HG03095 (cell line): Measurements from ENCODE around the gene SMIM35.
"Not testable (repeated sequence)": the region's sequence is repeated elsewhere in the genome, so short reads cannot be mapped to it uniquely, and the experiment has no call there.

ENCODE experiments used
- ATAC-seq: cut with Tn5 transposase; IDR thresholded peaks from one replicate; pipeline ENCODE4 v1.9.1; 2021; ENCODE audit warnings: moderate library complexity; ENCODE audit not compliant: unreplicated experiment

Gene SMIM35

DNA sequence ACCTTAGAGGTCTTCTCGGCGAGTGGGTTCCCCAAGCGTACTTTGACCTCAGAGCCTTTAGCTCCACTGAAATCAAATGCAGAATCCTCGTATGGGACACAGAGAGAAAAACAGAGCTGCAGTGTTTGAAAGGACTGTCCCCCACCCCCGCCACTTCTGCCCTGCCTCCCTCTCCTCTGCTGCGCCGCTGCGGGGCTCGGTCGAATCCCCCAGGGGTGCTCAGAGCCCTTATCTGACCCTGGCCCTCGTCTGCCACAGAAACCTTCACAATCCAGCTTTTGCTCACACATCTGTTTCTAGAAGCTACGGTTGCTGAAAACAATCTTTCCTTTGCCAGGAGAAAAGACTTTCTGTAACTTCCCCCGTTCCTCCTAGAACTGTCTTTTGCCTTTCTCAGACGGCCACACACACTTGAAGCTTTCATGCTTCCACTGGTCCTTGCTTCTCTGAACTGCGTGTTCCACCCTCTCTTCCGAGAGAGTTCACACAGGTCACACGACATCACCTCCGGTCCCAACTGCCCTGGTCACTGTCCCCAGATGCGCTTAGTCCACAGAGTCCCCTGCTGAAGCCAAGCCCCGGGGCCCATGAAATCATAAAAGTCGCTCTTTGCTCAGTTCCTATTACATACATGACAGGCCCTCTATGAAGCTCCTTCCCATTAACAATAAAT lies 3.7 kb downstream of the SMIM35 start:
- no peak for ATAC-seq

DNA sequence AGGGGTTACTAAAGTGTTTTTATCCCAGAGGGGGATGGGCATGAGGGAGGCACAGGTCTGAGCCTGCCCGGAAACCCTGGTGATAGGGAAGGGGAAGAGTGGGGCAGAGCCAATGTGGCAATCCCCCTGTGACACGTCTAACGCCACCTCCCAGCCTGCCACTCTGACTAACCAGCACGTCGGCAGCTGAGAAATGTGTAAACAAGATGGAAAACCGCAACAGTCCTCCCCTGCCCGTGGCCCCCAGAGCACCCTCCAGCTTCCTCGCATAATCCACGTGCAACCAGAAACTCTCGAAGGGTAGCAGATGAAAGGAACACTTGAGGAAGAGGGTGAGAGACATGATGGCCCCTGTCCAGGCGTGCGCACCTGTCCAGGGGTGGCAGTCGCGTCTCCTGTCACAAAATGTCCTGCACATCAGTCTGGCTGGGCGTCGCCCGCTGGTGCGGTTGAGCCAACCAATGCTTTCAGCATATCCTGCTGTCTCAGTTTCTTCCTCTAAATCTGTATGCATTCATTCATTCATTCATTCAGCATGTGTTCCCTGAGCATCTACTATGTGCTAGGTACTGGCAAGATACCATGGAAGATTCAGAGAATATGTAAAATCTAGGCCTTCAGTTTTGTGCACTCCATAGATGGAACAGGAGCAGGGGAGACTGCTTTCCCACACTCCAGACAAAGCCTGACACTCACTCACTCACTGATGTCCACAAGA lies 5.4 kb downstream of the SMIM35 start:
- no peak for ATAC-seq

DNA sequence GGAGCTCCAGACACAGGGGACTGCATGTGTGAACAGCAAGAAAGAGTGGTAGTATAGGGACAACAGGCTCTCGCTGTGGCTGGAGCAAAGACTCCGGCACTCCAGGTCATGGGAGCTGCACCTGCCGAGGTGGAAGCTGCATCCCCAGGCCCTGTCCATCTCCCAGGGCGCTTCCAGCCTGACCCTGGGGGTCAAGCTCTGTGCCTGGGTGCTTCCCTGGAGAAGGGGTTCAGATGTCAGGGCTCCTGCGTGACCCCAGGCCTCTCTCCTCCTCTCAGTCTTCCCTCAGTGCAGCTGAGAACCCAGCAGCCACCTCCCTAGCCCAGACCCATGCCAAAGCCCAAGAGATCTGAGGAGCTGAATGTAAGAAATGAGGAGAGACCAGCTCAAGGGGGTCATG lies 6.5 kb downstream of the SMIM35 start:
- no peak for ATAC-seq

DNA sequence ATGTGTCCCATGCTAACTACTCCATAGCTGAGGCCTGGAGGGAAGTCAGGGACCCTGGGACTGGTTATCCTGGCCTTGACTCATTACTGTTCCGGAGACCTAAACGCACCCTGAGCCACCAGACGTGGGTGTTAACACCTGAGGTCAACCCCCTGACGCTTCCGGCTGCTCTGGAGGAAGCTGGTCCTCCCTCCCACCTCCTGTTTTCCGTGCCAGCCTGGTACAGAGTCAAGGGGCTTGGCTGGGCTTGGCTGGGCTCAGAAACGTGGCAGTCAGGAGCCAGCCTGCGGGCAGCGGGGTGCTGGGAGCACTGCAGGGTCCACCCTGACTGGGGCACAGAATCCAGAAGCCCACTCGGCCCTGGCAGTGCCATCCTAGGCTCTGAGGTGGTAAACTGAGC lies 7.3 kb downstream of the SMIM35 start:
- no peak for ATAC-seq

DNA sequence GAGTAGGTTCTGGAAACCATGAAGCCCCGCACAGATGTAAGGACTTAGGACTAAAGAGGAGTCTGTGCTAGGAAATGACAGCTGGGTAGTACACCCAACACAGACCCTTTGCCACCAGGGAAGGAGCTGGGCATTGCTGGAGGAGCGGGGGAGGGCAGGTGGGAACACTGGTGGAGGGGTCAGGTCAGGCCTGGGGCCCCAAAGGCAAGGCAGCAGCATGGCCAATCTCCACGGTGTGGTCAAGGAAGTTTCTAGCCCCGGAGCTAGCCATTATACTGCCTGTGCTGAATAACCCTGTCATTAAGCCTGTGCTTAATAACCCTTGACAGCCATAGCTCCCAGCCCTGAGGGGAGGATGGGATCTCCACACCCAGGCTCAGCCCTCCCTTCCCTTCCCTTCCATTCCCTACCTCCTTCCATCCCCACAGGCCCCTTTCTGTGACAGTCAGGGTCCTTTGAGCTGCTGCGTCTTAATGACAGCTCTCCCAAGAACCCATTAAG lies 7.8 kb downstream of the SMIM35 start:
- ATAC-seq: no peak

DNA sequence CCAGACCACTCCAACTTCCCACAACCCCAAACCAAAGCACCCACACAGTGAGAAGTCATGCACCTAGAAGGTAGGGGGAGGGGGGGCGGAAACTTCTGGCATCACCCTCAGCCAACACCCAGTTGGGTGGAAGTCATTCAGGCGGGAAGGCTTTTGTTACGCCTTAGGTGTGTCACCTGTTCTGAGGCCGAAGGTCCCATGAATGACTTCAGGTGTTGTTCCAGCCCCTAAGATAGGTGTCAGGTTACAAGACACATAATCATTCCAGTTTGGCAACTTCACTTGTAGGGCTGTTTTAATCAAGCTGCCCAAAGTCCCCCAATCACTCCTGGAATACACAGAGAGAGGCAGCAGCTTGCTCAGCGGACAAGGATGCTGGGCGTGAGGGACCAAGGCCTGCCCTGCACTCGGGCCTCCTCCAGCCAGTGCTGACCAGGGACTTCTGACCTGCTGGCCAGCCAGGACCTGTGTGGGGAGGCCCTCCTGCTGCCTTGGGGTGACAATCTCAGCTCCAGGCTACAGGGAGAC lies 9.9 kb downstream of the SMIM35 start, which contains the start of gene TMPRSS4:
Gene TMPRSS4 (plus strand): TSS at position 325 of the 528 bp plus-strand sequence. CDS start 225 bp downstream, outside the sequence.
- no peak for ATAC-seq

DNA sequence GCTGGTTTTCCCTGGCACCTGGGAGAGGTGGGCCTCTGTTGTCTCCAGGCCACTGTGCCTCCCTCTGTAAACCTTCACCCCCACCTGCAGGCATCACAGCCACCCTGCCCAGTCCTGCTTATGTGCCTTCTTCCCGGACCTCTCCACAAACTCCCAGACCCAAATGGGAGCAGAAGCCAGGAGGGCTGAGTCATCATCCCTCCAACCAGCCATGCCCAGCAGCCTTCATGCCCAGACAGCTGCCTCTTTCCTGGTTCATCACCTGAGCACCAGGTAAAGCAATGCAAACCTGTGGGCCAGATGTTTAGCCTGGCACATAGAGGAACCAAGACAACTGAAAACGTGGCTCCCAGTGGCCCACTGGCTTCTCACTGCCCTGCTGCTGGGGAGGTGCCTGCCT lies 12.0 kb downstream of the SMIM35 start:
- ATAC-seq: no peak

DNA sequence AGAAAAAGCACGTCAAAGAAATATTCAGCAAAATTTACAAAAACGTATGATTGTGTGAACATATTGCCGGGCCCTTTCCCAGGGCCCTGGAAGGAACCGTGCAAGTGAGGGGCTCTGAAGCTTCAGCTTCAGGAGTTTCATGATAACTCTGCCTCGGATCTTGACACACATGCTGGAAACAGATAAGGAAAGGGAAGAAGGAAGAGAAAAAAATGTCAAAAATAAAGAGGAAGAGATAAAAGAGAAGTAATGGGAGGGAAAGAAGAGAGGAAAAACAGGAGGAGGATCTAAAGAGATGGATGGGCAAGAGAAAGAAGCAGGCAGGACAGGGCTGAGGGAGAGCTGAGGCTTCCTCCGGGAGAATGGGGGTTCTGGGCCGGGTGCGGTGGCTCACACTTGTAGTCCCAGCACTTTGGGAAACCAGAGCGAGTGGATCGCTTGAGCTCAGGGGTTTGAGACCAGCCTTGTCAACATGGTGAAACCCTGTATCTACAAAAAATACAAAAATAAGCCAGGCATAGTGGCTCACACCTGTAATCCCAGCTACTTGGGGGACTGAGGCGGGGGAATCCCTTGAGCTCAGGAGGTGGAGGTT lies 12.6 kb downstream of the SMIM35 start:
- ATAC-seq: no peak

DNA sequence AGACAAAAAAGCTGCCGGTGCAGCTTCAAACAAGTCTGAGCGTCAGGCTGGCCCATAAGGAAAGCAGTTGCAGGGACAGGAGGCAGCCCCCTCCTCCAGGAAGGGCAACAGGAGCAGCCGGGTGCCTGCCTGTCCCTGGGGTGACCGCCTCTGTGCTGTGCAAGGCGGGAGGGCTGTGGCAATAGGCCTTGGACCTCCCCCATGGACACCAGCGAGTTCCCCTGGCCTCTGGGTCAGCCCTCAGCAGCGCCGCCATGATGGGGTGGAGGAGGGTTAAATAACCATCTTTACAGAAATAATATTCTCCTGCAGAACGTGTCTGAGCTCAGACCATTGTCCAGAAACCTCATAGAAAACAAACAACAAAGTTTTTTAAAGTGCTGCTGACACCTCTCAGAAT lies 13.2 kb downstream of the SMIM35 start:
- no peak for ATAC-seq

DNA sequence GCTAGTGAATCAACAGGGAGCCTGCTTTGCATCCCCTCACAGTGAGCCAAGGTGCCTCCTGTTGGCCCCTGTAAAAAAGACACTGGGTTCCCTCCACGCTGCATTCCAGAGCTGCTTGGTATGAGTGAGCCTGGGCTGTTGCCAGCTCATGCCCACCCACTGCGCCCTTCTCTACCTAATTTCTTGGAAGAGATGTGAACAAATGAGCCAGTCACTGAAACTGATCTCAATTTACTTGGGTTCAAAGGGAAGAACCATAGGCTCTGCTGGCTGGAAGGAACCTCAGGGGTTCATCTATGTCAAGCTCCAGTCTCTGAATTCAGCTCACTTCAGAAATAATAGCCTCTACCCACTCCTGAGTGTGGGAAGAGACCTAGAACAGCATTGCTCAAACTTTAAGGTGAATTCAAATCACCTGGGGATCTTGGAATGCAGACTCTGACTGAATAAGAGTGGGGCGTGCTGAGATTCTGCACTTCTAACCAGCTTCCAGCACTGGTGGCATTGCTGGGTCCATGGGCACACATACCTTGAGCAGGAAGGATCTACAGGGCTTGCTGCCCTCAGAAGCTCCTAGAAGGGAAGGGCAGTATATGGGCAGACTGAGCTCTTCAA lies 15.2 kb downstream of the SMIM35 start:
- ATAC-seq: no peak

DNA sequence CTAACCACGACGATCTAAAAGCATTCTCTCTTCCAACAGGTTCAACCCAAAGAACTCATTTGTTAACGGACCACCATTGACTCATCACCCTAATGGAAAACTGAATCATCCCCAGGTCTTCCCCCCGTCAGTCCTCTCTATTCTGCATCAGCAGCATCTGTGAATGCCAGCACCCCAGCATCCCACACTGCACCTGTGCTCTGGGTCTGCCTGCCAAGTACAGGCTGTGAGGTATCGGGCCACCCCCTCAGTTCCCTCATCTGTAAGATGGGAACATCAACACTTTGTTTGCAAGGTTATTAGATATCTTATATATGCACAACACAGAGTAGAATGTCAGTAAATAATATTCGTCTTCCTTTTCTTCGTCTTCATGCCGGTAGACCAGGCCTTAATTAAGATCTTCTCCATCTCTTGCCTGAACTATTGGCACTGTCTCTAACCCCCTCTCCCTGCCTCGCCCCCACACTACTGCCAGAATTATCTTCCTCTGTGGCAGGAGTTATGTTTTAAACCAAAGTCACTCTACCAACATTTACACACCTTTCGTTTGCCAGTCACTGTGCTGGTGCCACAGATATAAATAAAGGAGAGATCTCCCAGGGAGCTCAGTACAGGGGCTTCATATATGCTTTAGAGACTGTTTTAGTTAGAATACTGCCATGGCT lies 17.7 kb downstream of the SMIM35 start:
- ATAC-seq: no peak

DNA sequence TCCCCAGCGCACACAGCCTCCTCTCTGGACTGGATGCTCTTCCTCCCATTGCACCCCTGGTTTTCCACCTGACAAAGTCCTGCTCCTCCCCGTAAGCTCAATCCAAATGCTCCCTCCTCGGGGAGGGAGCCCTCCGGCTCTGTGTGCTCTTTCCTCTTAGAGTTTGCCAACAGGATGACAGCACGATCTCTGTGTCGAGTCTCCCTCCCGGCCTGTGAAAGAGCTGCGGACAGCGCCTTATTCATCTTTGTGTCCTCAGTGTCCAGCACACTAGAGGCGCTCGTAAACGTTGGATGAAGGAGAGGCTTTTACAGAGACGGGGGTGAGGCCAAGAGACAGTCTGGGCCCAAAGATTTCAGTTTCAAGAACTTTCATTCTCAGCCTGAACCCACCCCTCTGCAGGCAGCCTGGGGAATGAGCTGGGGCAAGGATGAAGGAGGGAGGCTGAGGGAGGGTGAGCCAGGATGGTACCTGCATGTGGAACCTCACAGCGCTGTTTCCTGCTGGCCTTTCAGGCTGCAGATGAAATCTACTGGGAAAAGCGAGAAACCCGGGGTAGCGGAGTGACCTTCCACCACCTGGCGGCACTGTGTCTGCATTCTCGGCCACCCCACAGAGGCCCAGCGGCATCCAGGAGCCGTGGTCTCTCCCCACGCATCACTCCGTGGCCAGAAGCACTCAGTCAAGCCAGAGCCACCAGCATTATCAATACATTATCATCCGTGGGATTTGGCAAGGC lies 18.4 kb downstream of the SMIM35 start:
- ATAC-seq: no peak

DNA sequence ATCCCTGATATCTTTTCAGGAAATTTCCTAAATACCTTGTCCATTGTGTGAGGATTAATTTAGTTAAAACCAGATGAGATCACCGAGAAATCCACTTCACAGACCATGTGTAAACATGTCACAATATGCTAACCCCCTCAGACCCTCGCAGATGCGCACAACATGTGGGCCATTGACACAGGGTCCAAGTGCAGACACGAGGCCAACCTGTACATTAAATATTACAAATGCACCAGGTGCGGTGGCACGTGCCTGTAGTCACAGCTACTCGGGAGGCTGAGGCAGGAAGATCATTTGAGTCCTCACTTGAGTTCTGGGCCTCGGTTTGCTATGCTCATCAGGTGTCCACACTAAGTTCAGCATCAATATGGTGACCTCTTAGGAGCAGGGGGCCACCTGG lies 19.8 kb downstream of the SMIM35 start:
- ATAC-seq: no peak

DNA sequence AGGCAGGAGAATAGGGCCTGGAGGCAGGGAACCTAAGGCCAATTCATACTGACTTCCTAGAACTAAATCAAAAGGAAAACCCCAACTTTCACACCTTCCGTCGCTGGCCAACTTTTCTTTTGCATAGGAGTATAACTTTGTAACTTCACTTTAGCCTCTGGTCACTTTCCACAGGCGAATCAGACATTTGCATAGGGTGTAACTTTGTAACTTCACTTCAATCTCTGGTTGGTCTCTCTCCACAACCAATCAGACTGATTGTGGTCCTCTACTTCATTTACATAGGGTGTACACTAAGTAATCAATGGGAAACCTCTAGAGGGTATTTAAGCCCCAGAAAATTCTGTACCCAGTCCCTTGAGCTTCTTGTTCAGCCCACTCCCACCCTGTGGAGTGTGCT lies 21.4 kb downstream of the SMIM35 start:
- ATAC-seq: no peak

DNA sequence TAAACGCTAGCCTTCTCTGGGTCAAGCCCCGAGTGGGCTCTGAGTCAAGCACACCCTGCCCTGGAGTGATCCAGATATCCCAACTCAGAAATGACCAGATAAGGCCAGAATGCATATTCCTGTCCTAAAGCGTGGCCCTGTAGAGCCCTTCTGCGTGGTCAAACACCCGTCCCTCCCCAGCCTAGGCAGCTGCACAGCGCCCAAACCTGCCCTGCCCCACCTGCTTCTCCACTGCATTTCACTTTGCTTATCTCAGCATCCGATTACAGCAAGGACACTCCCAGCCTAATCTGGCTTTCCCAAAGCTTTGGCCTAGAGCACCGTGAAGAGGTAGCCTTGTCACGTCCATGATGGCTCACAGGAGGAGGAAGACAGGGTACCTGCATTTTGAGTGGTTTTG lies 21.8 kb downstream of the SMIM35 start:
- ATAC-seq: no peak

DNA sequence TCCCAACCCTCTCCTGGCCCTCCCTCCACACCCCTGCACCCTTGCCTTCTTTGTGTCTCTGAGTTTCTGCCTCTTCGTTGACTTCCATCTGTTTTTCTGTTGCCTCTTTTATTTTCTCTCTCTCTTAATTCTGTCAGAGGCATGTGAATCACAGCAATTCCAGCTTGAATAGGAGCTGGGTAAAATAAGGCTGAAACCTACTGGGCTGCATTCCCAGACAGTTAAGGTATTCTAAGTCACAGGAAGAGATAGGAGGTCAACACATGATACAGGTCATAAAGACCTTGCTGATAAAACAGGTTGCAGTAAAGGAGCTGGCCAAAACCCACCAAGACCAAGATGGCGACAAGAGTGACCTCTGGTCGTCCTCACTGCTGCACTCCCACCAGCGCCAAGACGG lies 24.1 kb downstream of the SMIM35 start:
- ATAC-seq: not testable (repeated sequence)

DNA sequence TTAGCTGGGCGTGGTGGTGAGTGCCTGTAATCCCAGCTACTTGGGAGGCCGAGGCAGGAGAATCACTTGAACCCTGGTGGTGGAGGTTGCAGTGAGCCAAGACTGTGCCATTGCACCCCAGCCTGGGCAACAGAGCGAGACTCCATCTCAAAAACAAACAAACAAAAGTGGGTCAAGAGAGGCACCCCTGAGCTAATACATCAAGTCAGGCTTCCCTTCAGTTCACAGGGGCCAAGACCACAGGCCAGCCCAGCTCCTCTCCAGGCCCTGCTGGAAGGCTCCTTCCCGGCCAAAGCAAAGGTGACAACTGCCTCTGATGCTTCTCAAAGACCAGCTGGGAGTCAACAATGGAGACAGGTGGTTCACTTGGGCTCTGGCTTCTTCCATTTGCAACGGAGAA lies 24.6 kb downstream of the SMIM35 start:
- ATAC-seq: not testable (repeated sequence)

DNA sequence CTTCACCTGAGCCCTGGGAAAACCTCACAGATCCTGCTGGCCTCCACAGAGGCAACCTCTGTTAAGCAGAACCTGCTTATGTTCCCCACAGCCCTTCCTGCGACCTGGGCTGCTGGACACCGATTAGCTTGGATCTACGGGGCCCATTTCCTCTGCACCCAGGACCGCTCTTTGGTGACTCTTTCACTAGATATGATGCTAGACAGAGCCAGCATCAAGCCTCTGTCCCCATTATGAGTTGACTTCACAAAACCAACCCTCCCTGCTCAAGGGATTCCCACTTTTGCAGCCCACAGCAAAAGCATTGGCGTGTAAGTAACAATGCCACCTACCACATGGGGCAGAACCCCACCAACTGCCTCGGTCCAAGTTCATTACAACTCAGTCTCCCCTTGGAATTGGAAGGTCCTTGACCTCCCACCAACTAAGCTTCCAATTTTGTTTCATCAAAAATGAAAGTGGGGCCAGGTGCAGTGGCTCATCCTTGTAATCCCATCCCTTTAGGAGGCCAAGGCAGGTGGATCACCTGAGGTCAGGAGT lies 25.1 kb downstream of the SMIM35 start:
- no peak for ATAC-seq

DNA sequence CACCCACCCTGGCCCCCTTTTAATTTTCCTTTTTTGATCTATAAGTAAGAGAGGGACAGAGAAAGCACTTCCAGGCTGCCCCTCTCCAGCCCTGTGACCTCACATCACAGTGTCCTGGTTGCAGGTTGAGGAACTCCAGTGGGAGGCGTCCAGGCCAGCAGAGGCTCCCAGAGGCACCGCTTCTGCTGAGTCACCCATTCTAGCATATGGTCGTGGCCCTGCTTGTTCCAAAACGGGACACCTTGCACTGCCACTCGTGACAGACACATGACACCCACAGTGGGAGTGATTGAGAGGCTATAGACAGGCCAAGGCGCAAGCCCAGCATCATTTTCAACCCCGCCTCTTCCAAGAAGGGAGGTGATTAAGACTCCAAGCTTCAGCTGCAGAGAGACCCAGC lies 25.9 kb downstream of the SMIM35 start:
- no peak for ATAC-seq
